GM12875 (cell line): ENCODE data around the gene NDRG4.

ENCODE experiments used
- H3K4me3 ChIP-seq: one replicate; pipeline ENCODE4 v1.5.1; 2011; ENCODE audit warnings: low read depth, low read length, control low read depth
- CTCF ChIP-seq: IDR thresholded peaks from 2 replicates; pipeline ENCODE4 v1.5.1; 2011; ENCODE audit warnings: low read depth, mild to moderate bottlenecking, control low read depth, inconsistent platforms, low read length, moderate library complexity, borderline replicate concordance; ENCODE audit not compliant: insufficient read depth

NDRG4 gene

GRCh38 chr16:58507195-58507962 is 7.4 kb downstream of the NDRG4 start:
- no peak for TF ChIP-seq CTCF
- no peak overlapping the region for H3K4me3 ChIP-seq

- H3K4me3 ChIP-seq: no peak overlapping the region
- no peak for TF ChIP-seq CTCF
These were observed 8.2 kb downstream of the NDRG4 start for GRCh38 chr16:58507963-58508670.

GRCh38 chr16:58508671-58509251 is 8.8 kb downstream of the NDRG4 start:
- no peak for TF ChIP-seq CTCF
- no peak overlapping the region for H3K4me3 ChIP-seq

GRCh38 chr16:58509256-58510096 is 9.5 kb downstream of the NDRG4 start:
- TF ChIP-seq CTCF: no peak
- no peak overlapping the region for H3K4me3 ChIP-seq

- no peak overlapping the region for H3K4me3 ChIP-seq
- no peak for TF ChIP-seq CTCF
These were observed 10.3 kb downstream of the NDRG4 start for GRCh38 chr16:58510097-58510775.

GRCh38 chr16:58510776-58511628 is 11.1 kb downstream of the NDRG4 start:
- no peak overlapping the region for H3K4me3 ChIP-seq
- no peak for TF ChIP-seq CTCF
